A549 (cell line): ENCODE data around the gene ADCY6. TPM values are rescaled to one million over a fixed set of nuclear protein-coding genes. Genes with fewer than 3 reads are reported as not detected.

Experiments
- ATAC-seq, 2 experiments: fragments of 200-7000 bp in 1 of 2; fragments of >200 bp in 1 of 2; cut with Nextera tagmentation in 1 of 2; cut with Tn5 transposase in 1 of 2; 3 replicates each; pipeline versions ENCODE4 v1.8.0 to v1.9.1; 2018 to 2020; ENCODE audit warnings: mild to moderate bottlenecking in 1 of 2, moderate library complexity in 1 of 2
- CTCF ChIA-PET: fragments of 300-600 bp; sonication (Branson Sonifier 250); formaldehyde crosslinking; extraction: SDS; loops from one replicate; lab custom pipeline; 2021; ENCODE audit warnings: antibody characterized with exemption, inconsistent platforms; lab: Yijun Ruan, JAX
- POLR2A ChIA-PET: fragments of 350-600 bp; formaldehyde crosslinking; extraction: SDS; loops from one replicate; lab custom pipeline; 2021; ENCODE audit warnings: antibody characterized with exemption, inconsistent platforms; lab: Yijun Ruan, JAX
- DNase-seq, 2 experiments: peaks; one replicate each; pipeline versions ENCODE4 v3.0.0 to v3.0.0-alpha.2; 2011 to 2016; ENCODE audit warnings: low read depth in 1 of 2, low spot score in 1 of 2
- FAIRE-seq: peaks from 2 replicates; lab custom pipeline; 2011; peaks lifted over from hg19 to GRCh38; lab: Jason Lieb, UNC
- H3K27ac ChIP-seq, 2 experiments: fragments of >200 bp; sonication (Bioruptor Twin); formaldehyde crosslinking; 3 replicates each; pipeline ENCODE4 v1.5.1; 2016 to 2017
- H3K4me1 ChIP-seq: fragments of >200 bp; sonication (Bioruptor Twin); formaldehyde crosslinking; 3 replicates; pipeline ENCODE4 v1.6.1; 2016
- H3K4me2 ChIP-seq: fragments of >200 bp; sonication (Bioruptor Twin); formaldehyde crosslinking; 3 replicates; pipeline ENCODE4 v1.6.1; 2016
- H3K4me3 ChIP-seq: fragments of >200 bp; sonication (Bioruptor Twin); formaldehyde crosslinking; 3 replicates; pipeline ENCODE4 v1.5.1; 2016
- H3K9me3 ChIP-seq: fragments of >200 bp; sonication (Bioruptor Twin); formaldehyde crosslinking; 3 replicates; pipeline ENCODE4 v1.6.1; 2016
- BHLHE40 ChIP-seq: IDR thresholded peaks from 2 replicates; pipeline ENCODE4 v1.6.1; 2012; ENCODE audit warnings: low read depth, low read length, inconsistent platforms
- CEBPB ChIP-seq, 2 experiments: fragments of >200 bp in 1 of 2; sonication (Bioruptor Twin) in 1 of 2; formaldehyde crosslinking in 1 of 2; IDR thresholded peaks; 2 replicates each; pipeline ENCODE4 v1.6.1; 2012 to 2016
- EHF ChIP-seq: fragments of 250-450 bp; sonication (Bioruptor Pico); IDR thresholded peaks from 2 replicates; pipeline ENCODE4 v1.5.0; 2020; ENCODE audit warnings: mild to moderate bottlenecking
- EHMT2 ChIP-seq: fragments of 200-600 bp; sonication (generic); IDR thresholded peaks from 2 replicates; pipeline ENCODE4 v1.6.1; 2016; ENCODE audit warnings: antibody characterized with exemption, low read depth, mild to moderate bottlenecking, moderate library complexity
- ESRRA ChIP-seq: fragments of 150-350 bp; IDR thresholded peaks from 2 replicates; pipeline ENCODE4 v1.6.1; 2014; ENCODE audit warnings: mild to moderate bottlenecking, low read length, borderline replicate concordance
- FOSB ChIP-seq: fragments of 250-450 bp; sonication (Bioruptor Pico); IDR thresholded peaks from 2 replicates; pipeline ENCODE4 v1.5.0; 2020; ENCODE audit warnings: mild to moderate bottlenecking, moderate library complexity
- FOSL2 ChIP-seq, 2 experiments: fragments of 450-650 bp in 1 of 2; fragments of >200 bp in 1 of 2; sonication (Bioruptor Twin) in 1 of 2; formaldehyde crosslinking; IDR thresholded peaks; 2 replicates each; pipeline versions ENCODE4 v1.5.0 to v1.6.1; 2016 to 2020; ENCODE audit warnings: mild to moderate bottlenecking in 1 of 2, moderate library complexity in 1 of 2
- HOXA7 ChIP-seq: fragments of 250-450 bp; sonication (Bioruptor Pico); IDR thresholded peaks from 2 replicates; pipeline ENCODE4 v1.5.0; 2020; ENCODE audit warnings: mild to moderate bottlenecking, moderate library complexity
- HOXB5 ChIP-seq: fragments of 250-450 bp; sonication (Bioruptor Pico); IDR thresholded peaks from 2 replicates; pipeline ENCODE4 v1.5.0; 2020; ENCODE audit warnings: mild to moderate bottlenecking, moderate library complexity
- JUNB ChIP-seq: fragments of >200 bp; sonication (Bioruptor Twin); formaldehyde crosslinking; IDR thresholded peaks from 2 replicates; pipeline ENCODE4 v1.6.1; 2016
- KDM1A ChIP-seq: fragments of 200-600 bp; sonication (generic); IDR thresholded peaks from 2 replicates; pipeline ENCODE4 v1.6.1; 2016; ENCODE audit warnings: low read depth, mild to moderate bottlenecking
- KDM5A ChIP-seq: fragments of 200-600 bp; sonication (generic); IDR thresholded peaks from 2 replicates; pipeline ENCODE4 v1.6.1; 2016; ENCODE audit warnings: antibody characterized with exemption, mild to moderate bottlenecking
- NFE2L2 ChIP-seq: fragments of 150-350 bp; conservative IDR thresholded peaks from 2 replicates; pipeline ENCODE4 v1.6.1; 2014; ENCODE audit warnings: low read length
- POLR2A ChIP-seq: IDR thresholded peaks from 2 replicates; pipeline ENCODE4 v1.6.1; 2012; ENCODE audit warnings: mild to moderate bottlenecking, low read length
- RARB ChIP-seq: fragments of 250-450 bp; sonication (Bioruptor Pico); IDR thresholded peaks from 2 replicates; pipeline ENCODE4 v1.8.0; 2021; ENCODE audit warnings: mild to moderate bottlenecking, moderate library complexity
- RCOR1 ChIP-seq: fragments of 150-350 bp; IDR thresholded peaks from 2 replicates; pipeline ENCODE4 v1.6.1; 2014; ENCODE audit warnings: antibody characterized with exemption, low read length, low read depth
- REST ChIP-seq: fragments of 200-600 bp; sonication (generic); IDR thresholded peaks from 2 replicates; pipeline ENCODE4 v1.6.1; 2016; ENCODE audit warnings: antibody characterized with exemption, mild to moderate bottlenecking, moderate library complexity
- RNF2 ChIP-seq: fragments of 200-600 bp; sonication (generic); IDR thresholded peaks from 2 replicates; pipeline ENCODE4 v1.6.1; 2016; ENCODE audit warnings: low read depth, mild to moderate bottlenecking, antibody characterized with exemption, moderate library complexity, borderline replicate concordance
- SREBF2 ChIP-seq: fragments of 450-650 bp; IDR thresholded peaks from 2 replicates; pipeline ENCODE4 v1.6.1; 2014; ENCODE audit warnings: mild to moderate bottlenecking, moderate library complexity
- TFCP2L1 ChIP-seq: fragments of 250-450 bp; sonication (Bioruptor Pico); IDR thresholded peaks from 2 replicates; pipeline ENCODE4 v1.5.0; 2021; ENCODE audit warnings: mild to moderate bottlenecking
- TP53 ChIP-seq: fragments of 250-450 bp; sonication (Bioruptor Pico); IDR thresholded peaks from 2 replicates; pipeline ENCODE4 v1.5.0; 2021; ENCODE audit warnings: mild to moderate bottlenecking, moderate library complexity
- ZC3H11A ChIP-seq: fragments of 450-650 bp; IDR thresholded peaks from 2 replicates; pipeline ENCODE4 v1.6.1; 2014; ENCODE audit warnings: antibody characterized with exemption, mild to moderate bottlenecking
- ZNF302 ChIP-seq: fragments of 250-450 bp; sonication (Bioruptor Pico); IDR thresholded peaks from 2 replicates; pipeline ENCODE4 v1.9.0; 2021; ENCODE audit warnings: inconsistent platforms, mild to moderate bottlenecking, moderate library complexity
- ZSCAN20 ChIP-seq: fragments of 250-450 bp; sonication (Bioruptor Pico); IDR thresholded peaks from 2 replicates; pipeline ENCODE4 v1.8.0; 2022; ENCODE audit warnings: mild to moderate bottlenecking, moderate library complexity
- WGBS: methylation state at CpG from one replicate; pipeline ENCODE4 v1.1.6; 2017; ENCODE audit errors: missing lambda C conversion rate; 5-methylcytosine and 5-hydroxymethylcytosine counted together
- polyA plus RNA-seq, 4 experiments: library from polyadenylated mRNA; depleted of rRNA in 3 of 4; stranded (reverse); fragments of >200 nt; fragmentation: RNase III in 1 of 4; extraction: RNeasy Plus Mini Kit Qiagen cat#74134 plus additional on column Dnase treatment in 1 of 4; gene quantifications; 2 replicates in 3 of 4; 3 replicates in 1 of 4; pipeline ENCODE4 v1.2.3, GENCODE V29; 2011 to 2017
- TF ChIP-seq, protein P1 (sequence below): fragments of >200 bp; sonication (Bioruptor Twin); formaldehyde crosslinking; IDR thresholded peaks from 3 replicates; pipeline ENCODE4 v1.6.1; 2016
- TF ChIP-seq, protein P2 (sequence below): IDR thresholded peaks from 2 replicates; pipeline ENCODE4 v1.6.1; 2012

The ADCY6 gene
- polyA plus RNA-seq, 2 of the 4 experiments (the other 2 are of a cell fraction): 16.3 to 20.8 TPM

GRCh38 chr12:48775991-48776649, 12.8 kb downstream of the ADCY6 start (continued):
- TF ChIP-seq KDM1A (no peak), RARB (CRISPR knock-in tag) (no peak), FOSL2 (IDR thresholded peaks at IDR 0.05) (no peak), FOSL2 (CRISPR knock-in tag; IDR thresholded peaks at IDR 0.05) (no peak), JUNB (no peak)
- TF ChIP-seq, all 56 proteins: peak for 0

- WGBS: 93% methylated on average over 8 of the region's 8 CpGs
- TF ChIP-seq, protein P1, sequence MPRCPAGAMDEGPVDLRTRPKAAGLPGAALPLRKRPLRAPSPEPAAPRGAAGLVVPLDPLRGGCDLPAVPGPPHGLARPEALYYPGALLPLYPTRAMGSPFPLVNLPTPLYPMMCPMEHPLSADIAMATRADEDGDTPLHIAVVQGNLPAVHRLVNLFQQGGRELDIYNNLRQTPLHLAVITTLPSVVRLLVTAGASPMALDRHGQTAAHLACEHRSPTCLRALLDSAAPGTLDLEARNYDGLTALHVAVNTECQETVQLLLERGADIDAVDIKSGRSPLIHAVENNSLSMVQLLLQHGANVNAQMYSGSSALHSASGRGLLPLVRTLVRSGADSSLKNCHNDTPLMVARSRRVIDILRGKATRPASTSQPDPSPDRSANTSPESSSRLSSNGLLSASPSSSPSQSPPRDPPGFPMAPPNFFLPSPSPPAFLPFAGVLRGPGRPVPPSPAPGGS: no peak
- no peak for TF ChIP-seq BHLHE40
- TF ChIP-seq ZSCAN20 (CRISPR knock-in tag): no peak
- TF ChIP-seq TFCP2L1 (CRISPR knock-in tag): no peak
- no peak for TF ChIP-seq RARB (CRISPR knock-in tag)
- no peak for TF ChIP-seq HOXB5 (CRISPR knock-in tag)
- TF ChIP-seq EHF (CRISPR knock-in tag): no peak
- TF ChIP-seq KDM5A: no peak
- H3K27ac ChIP-seq: no peak overlapping the region
- DNase-seq (no peak), ATAC-seq (no peak), FAIRE-seq (no peak)
- no peak overlapping the region for H3K4me2 ChIP-seq
- CTCF ChIA-PET: interaction anchor here (0.7 to 2.8 kb wide), 5 partner anchors 8 to 213 kb away, joined by 3 to 10 read pairs (median 6); no protein-coding TSS in a partner anchor
- H3K9me3 ChIP-seq: no peaks in the 10 kb centered on the region
- POLR2A ChIA-PET: no interaction called here
- no peak overlapping the region for H3K4me3 ChIP-seq
- H3K4me1 ChIP-seq: no peaks in the 10 kb centered on the region
These were observed 13.6 kb downstream of the ADCY6 start for GRCh38 chr12:48775299-48775698.

GRCh38 chr12:48774516-48774915, 14.4 kb downstream of the ADCY6 start:
- WGBS: 70% methylated on average over 2 of the region's 2 CpGs
- ATAC-seq (peak in 1 of 2 experiments; percentile 10; a peak in 1 of 6 replicates), FAIRE-seq (no peak)
- no peaks in the 10 kb centered on the region for H3K9me3 ChIP-seq
- no peak overlapping the region for H3K4me2 ChIP-seq
- H3K27ac ChIP-seq: no peak overlapping the region
- TF ChIP-seq CEBPB (IDR thresholded peaks at IDR 0.05) (no peak), ZSCAN20 (CRISPR knock-in tag) (no peak), ZC3H11A (no peak), ZNF302 (CRISPR knock-in tag) (no peak), HOXA7 (no peak), NFE2L2 (no peak), POLR2A (no peak), RNF2 (no peak)
- TF ChIP-seq, all 56 proteins: peak for 0
- Histone ChIP-seq H3K4me3 (no peak overlapping the region), H3K4me1 (no peaks in the 10 kb centered on the region)
- ChIA-PET POLR2A (no interaction called here), CTCF (interaction anchor here (0.6 to 2.8 kb wide), 6 partner anchors 9 to 214 kb away, joined by 3 to 10 read pairs (median 4); no protein-coding TSS in a partner anchor)
- DNase-seq: no peak

- Histone ChIP-seq H3K4me3 (no peak overlapping the region), H3K27ac (no peak overlapping the region), H3K9me3 (no peaks in the 10 kb centered on the region), H3K4me2 (no peak overlapping the region), H3K4me1 (no peaks in the 10 kb centered on the region)
- WGBS: 100% methylated on average over 5 of the region's 5 CpGs
- FAIRE-seq: no peak
- no peak for DNase-seq
- CTCF ChIA-PET: interaction anchor here (1.4 to 4.2 kb wide), 6 partner anchors 11 to 22 kb away, joined by 3 to 21 read pairs (median 10); no protein-coding TSS in a partner anchor
- no peak for ATAC-seq
- POLR2A ChIA-PET: no interaction called here
- no peak for TF ChIP-seq REST
- TF ChIP-seq, protein P2, sequence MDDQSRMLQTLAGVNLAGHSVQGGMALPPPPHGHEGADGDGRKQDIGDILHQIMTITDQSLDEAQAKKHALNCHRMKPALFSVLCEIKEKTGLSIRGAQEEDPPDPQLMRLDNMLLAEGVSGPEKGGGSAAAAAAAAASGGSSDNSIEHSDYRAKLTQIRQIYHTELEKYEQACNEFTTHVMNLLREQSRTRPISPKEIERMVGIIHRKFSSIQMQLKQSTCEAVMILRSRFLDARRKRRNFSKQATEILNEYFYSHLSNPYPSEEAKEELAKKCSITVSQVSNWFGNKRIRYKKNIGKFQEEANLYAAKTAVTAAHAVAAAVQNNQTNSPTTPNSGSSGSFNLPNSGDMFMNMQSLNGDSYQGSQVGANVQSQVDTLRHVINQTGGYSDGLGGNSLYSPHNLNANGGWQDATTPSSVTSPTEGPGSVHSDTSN: no peak
- no peak for TF ChIP-seq SREBF2
- no peak for TF ChIP-seq RARB (CRISPR knock-in tag)
- TF ChIP-seq KDM5A: no peak
- no peak for TF ChIP-seq TP53
- no peak for TF ChIP-seq TFCP2L1 (CRISPR knock-in tag)
- TF ChIP-seq RCOR1: no peak
- no peak for TF ChIP-seq ESRRA
- no peak for TF ChIP-seq EHMT2
- TF ChIP-seq HOXA7: no peak
- no peak for TF ChIP-seq HOXB5 (CRISPR knock-in tag)
- no peak for TF ChIP-seq FOSB (CRISPR knock-in tag)
These were observed 15.2 kb downstream of the ADCY6 start for GRCh38 chr12:48773686-48774085.
